ENCODE data around the gene SLC25A20. TPM values are rescaled to one million over a fixed set of nuclear protein-coding genes. Genes with fewer than 3 reads are reported as not detected.

Gene SLC25A20
- total RNA-seq, 2 donors from 2014 or later, result 58.8 to 67.7 TPM

DNA sequence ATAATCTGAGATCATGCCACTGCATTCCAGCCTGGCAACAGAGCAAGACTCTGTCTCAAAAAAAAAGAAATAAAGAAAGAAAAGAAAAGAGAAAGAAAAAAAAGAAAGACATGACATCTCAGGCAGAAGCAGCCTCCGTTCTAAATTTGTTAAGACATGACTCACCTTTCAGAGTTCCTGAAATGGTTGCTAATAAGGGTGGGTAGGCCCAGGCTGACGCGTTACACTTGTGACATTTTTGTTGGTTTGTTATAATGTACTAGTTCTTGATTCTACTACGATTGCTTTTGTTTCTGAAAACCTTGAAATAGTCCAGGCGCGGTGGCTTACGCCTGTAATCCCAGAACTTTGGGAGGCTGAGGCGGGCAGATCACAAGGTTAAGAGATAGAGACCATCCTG, 21.0 kb downstream of the SLC25A20 start:
- H3K9me3 ChIP-seq, result no peaks in the 10 kb centered on the region
- no peak overlapping the region for H3K4me3 ChIP-seq
- DNase-seq (ENCODE audit: low spot score), result no peak
- H3K27me3 ChIP-seq, result no peaks in the 10 kb centered on the region
- H3K4me1 ChIP-seq, result no peaks in the 10 kb centered on the region
- H3K27ac ChIP-seq, result no peak overlapping the region
- H3K36me3 ChIP-seq, result peaks cover 42% of the 10 kb centered on the region
- TF ChIP-seq, protein P1, sequence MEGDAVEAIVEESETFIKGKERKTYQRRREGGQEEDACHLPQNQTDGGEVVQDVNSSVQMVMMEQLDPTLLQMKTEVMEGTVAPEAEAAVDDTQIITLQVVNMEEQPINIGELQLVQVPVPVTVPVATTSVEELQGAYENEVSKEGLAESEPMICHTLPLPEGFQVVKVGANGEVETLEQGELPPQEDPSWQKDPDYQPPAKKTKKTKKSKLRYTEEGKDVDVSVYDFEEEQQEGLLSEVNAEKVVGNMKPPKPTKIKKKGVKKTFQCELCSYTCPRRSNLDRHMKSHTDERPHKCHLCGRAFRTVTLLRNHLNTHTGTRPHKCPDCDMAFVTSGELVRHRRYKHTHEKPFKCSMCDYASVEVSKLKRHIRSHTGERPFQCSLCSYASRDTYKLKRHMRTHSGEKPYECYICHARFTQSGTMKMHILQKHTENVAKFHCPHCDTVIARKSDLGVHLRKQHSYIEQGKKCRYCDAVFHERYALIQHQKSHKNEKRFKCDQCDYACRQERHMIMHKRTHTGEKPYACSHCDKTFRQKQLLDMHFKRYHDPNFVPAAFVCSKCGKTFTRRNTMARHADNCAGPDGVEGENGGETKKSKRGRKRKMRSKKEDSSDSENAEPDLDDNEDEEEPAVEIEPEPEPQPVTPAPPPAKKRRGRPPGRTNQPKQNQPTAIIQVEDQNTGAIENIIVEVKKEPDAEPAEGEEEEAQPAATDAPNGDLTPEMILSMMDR (IDR thresholded peaks at IDR 0.05), result no peak

- no peak overlapping the region for H3K4me3 ChIP-seq
- H3K4me1 ChIP-seq, result no peaks in the 10 kb centered on the region
- TF ChIP-seq, protein P1 (IDR thresholded peaks at IDR 0.05), result no peak
- no peak for DNase-seq (ENCODE audit: low spot score)
- no peaks in the 10 kb centered on the region for H3K9me3 ChIP-seq
- H3K27me3 ChIP-seq, result no peaks in the 10 kb centered on the region
- H3K27ac ChIP-seq, result no peak overlapping the region
- H3K36me3 ChIP-seq, result peaks cover 40% of the 10 kb centered on the region
Measured at GRCh38 chr3:48863122-48863521, 35.6 kb downstream of the SLC25A20 start.

DNA sequence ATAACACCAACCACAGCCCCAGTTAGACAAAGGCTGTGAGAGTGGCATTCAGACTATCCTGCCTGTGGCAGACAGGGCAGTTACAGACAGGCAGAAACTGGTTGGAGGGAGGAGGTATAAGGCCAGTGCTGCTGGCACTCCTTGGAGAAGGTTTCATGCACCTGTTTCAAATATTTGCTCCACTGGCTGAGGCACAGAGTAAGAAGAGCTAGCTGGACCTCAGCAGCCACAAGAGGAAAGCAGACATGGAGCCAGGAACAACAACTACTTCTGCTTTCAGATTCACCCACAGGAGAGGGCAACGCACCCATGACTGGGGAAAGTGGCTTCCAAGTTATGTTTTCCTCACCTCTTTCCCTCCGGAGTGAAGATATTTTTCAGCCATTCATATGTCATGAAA, 39.5 kb downstream of the SLC25A20 start:
- no peaks in the 10 kb centered on the region for H3K27me3 ChIP-seq
- H3K4me1 ChIP-seq, result no peaks in the 10 kb centered on the region
- TF ChIP-seq, protein P1 (IDR thresholded peaks at IDR 0.05), result no peak
- no peak overlapping the region for H3K27ac ChIP-seq
- peaks cover 55% of the 10 kb centered on the region for H3K36me3 ChIP-seq
- H3K9me3 ChIP-seq, result no peaks in the 10 kb centered on the region
- no peak for DNase-seq (ENCODE audit: low spot score)
- no peak overlapping the region for H3K4me3 ChIP-seq

- H3K27me3 ChIP-seq, result no peaks in the 10 kb centered on the region
- no peaks in the 10 kb centered on the region for H3K9me3 ChIP-seq
- TF ChIP-seq, protein P1 (IDR thresholded peaks at IDR 0.05), result no peak
- no peak for DNase-seq (ENCODE audit: low spot score)
- H3K4me1 ChIP-seq, result no peaks in the 10 kb centered on the region
- H3K4me3 ChIP-seq, result no peak overlapping the region
- H3K27ac ChIP-seq, result no peak overlapping the region
- peaks cover 55% of the 10 kb centered on the region for H3K36me3 ChIP-seq
Measured at GRCh38 chr3:48858709-48859108, 40.0 kb downstream of the SLC25A20 start.

- Histone ChIP-seq H3K4me1 (no peaks in the 10 kb centered on the region), H3K4me3 (no peak overlapping the region), H3K27me3 (no peaks in the 10 kb centered on the region), H3K36me3 (peaks cover 54% of the 10 kb centered on the region), H3K9me3 (no peaks in the 10 kb centered on the region), H3K27ac (no peak overlapping the region)
- DNase-seq (ENCODE audit: low spot score), result no peak
- TF ChIP-seq, protein P1 (IDR thresholded peaks at IDR 0.05), result no peak
Measured at GRCh38 chr3:48857641-48858040, 41.0 kb downstream of the SLC25A20 start.

DNA sequence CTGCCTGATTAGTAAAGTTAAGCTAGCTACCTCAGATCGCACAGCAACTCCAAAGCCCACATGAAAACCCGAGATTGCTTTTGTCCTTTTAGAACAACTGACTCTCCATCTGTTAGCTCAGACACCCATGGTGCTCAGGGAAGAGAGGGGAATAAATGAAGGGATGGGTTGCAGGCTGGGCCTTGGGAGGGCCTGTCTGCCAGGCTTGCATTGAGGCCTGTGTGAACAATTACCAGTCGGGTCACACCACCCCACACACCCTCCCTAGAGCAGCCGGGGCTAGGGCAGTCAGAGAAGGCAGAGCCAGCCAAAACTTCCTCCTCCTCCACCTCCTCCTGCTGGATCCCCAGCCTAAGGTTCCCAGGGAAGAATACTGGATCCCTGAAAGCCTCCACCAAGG, 42.2 kb downstream of the SLC25A20 start:
- Histone ChIP-seq H3K9me3 (no peaks in the 10 kb centered on the region), H3K27ac (no peak overlapping the region), H3K36me3 (peaks cover 42% of the 10 kb centered on the region), H3K27me3 (no peaks in the 10 kb centered on the region), H3K4me3 (no peak overlapping the region), H3K4me1 (no peaks in the 10 kb centered on the region)
- no peak for DNase-seq (ENCODE audit: low spot score)
- TF ChIP-seq, protein P1 (IDR thresholded peaks at IDR 0.05), result no peak

Data from right atrium auricular region (tissue), 2 donors.